AG04450 (cell line): ENCODE data around the gene NUMB. TPM values are rescaled to one million over a fixed set of nuclear protein-coding genes. Genes with fewer than 3 reads are reported as not detected.
A peak's percentile ranks its signal among the peaks of the same experiment; 100 is the strongest.

ENCODE experiments used
- CTCF ChIA-PET: fragments of 300-600, 350-600 bp; formaldehyde crosslinking; extraction: SDS; loops from one replicate; lab custom pipeline; 2022; ENCODE audit warnings: antibody characterized with exemption, inconsistent platforms; lab: Charles Lee
- POLR2A ChIA-PET: fragments of 350-600 bp; formaldehyde crosslinking; extraction: SDS; loops from one replicate; lab custom pipeline; 2021; ENCODE audit warnings: antibody characterized with exemption, inconsistent platforms; lab: Yijun Ruan, JAX
- DNase-seq: peaks from one replicate; pipeline ENCODE4 v3.0.0-alpha.2; 2011; ENCODE audit warnings: low read depth, low spot score
- H3K27ac ChIP-seq: one replicate; pipeline ENCODE4 v1.5.1; 2012; ENCODE audit warnings: low read depth, low read length, control low read depth
- H3K27me3 ChIP-seq: one replicate; pipeline ENCODE4 v1.6.0; 2012; ENCODE audit warnings: low read length; ENCODE audit not compliant: control insufficient read depth, insufficient read depth
- H3K4me3 ChIP-seq: 2 replicates; pipeline ENCODE4 v1.5.1; 2011; ENCODE audit warnings: mild to moderate bottlenecking, low read depth, low read length, control low read depth
- H3K9me3 ChIP-seq: 2 replicates; pipeline ENCODE4 v1.5.1; 2012; ENCODE audit warnings: low read length; ENCODE audit not compliant: control insufficient read depth, insufficient read depth
- CTCF ChIP-seq: IDR thresholded peaks from 2 replicates; pipeline ENCODE4 v1.5.1; 2011; ENCODE audit warnings: low read depth, low read length, control low read depth, inconsistent platforms
- polyA plus RNA-seq: library from polyadenylated mRNA; depleted of rRNA; stranded (reverse); fragments of >200 nt; gene quantifications from 2 replicates; pipeline ENCODE4 v1.2.3, GENCODE V29; 2011

Gene NUMB
- polyA plus RNA-seq, 1 experiment = 152 TPM

GRCh38 chr14:73269729-73270531, 188.4 kb downstream of the NUMB start:
- no peaks in the 10 kb centered on the region for H3K27me3 ChIP-seq
- H3K27ac ChIP-seq = no peak overlapping the region
- no peaks in the 10 kb centered on the region; the same call in 1 of the 2 replicates for H3K9me3 ChIP-seq
- DNase-seq = no peak
- peak overlapping the region; percentile 44 for H3K4me3 ChIP-seq
- TF ChIP-seq CTCF = no peak
- ChIA-PET CTCF (interaction anchor here (0.7 to 1.3 kb wide), 2 partner anchors 97 to 109 kb away, joined by 3 to 4 read pairs; no protein-coding TSS in a partner anchor), POLR2A (interaction anchor here (0.5 to 0.6 kb wide), 2 partner anchors 9 to 385 kb away, joined by 3 read pairs; no protein-coding TSS in a partner anchor)

GRCh38 chr14:73267474-73267873, 190.9 kb downstream of the NUMB start:
- no peak for DNase-seq
- ChIA-PET POLR2A (interaction anchor here (0.6 kb wide), 1 partner anchor 29 kb away, joined by 3 read pairs; no protein-coding TSS in a partner anchor), CTCF (interaction anchor here (1.1 to 1.2 kb wide), 2 partner anchors 28 to 205 kb away, joined by 3 to 6 read pairs; no protein-coding TSS in a partner anchor)
- H3K27ac ChIP-seq = peak overlapping the region; percentile 39
- H3K9me3 ChIP-seq = no peaks in the 10 kb centered on the region; the same call in 1 of the 2 replicates
- H3K4me3 ChIP-seq = no peak overlapping the region
- H3K27me3 ChIP-seq = no peaks in the 10 kb centered on the region
- no peak for TF ChIP-seq CTCF

GRCh38 chr14:73266317-73266716, 192.0 kb downstream of the NUMB start:
- ChIA-PET CTCF (interaction anchor here (1.1 kb wide), 1 partner anchor 29 kb away, joined by 6 read pairs; no protein-coding TSS in a partner anchor), POLR2A (interaction anchor here (0.6 to 1.0 kb wide), 2 partner anchors 10 to 340 kb away, joined by 4 read pairs; no protein-coding TSS in a partner anchor)
- DNase-seq = no peak
- TF ChIP-seq CTCF = no peak
- H3K27ac ChIP-seq = no peak overlapping the region
- no peak overlapping the region for H3K4me3 ChIP-seq
- H3K27me3 ChIP-seq = no peaks in the 10 kb centered on the region
- H3K9me3 ChIP-seq = no peaks in the 10 kb centered on the region; the same call in 1 of the 2 replicates

GRCh38 chr14:73265721-73266046, 192.7 kb downstream of the NUMB start:
- DNase-seq = no peak
- no peaks in the 10 kb centered on the region; the same call in 1 of the 2 replicates for H3K9me3 ChIP-seq
- H3K4me3 ChIP-seq = no peak overlapping the region
- H3K27me3 ChIP-seq = no peaks in the 10 kb centered on the region
- ChIA-PET POLR2A (interaction anchor here (0.6 to 1.0 kb wide), 2 partner anchors 10 to 341 kb away, joined by 4 read pairs; no protein-coding TSS in a partner anchor), CTCF (no interaction called here)
- TF ChIP-seq CTCF = no peak
- no peak overlapping the region for H3K27ac ChIP-seq
